HepG2 (cell line): Measurements from ENCODE around the gene CCND1. TPM values are rescaled to one million over a fixed set of nuclear protein-coding genes. Genes with fewer than 3 reads are reported as not detected.

Experiments
- FOXO1 ChIP-seq: sonication (generic); formaldehyde crosslinking; IDR thresholded peaks from 2 replicates; pipeline ENCODE4 v1.4.0; 2020; ENCODE audit warnings: missing genetic modification reagents
- HES4 ChIP-seq: sonication (generic); formaldehyde crosslinking; IDR thresholded peaks from 2 replicates; pipeline ENCODE4 v1.9.0; 2021; ENCODE audit warnings: mild to moderate bottlenecking, missing genetic modification reagents, borderline replicate concordance
- PAWR ChIP-seq: sonication (generic); formaldehyde crosslinking; IDR thresholded peaks from 2 replicates; pipeline ENCODE4 v1.4.0; 2020; ENCODE audit warnings: missing genetic modification reagents, mild to moderate bottlenecking, borderline replicate concordance
- PAXIP1 ChIP-seq: sonication (generic); formaldehyde crosslinking; conservative IDR thresholded peaks from 2 replicates; pipeline ENCODE4 v1.4.0; 2020; ENCODE audit warnings: mild to moderate bottlenecking, missing genetic modification reagents, moderate library complexity
- PRDM10 ChIP-seq: sonication (generic); formaldehyde crosslinking; IDR thresholded peaks from 2 replicates; pipeline ENCODE4 v1.4.0; 2020; ENCODE audit warnings: low read depth, missing genetic modification reagents
- SIX1 ChIP-seq: sonication (generic); formaldehyde crosslinking; IDR thresholded peaks from 2 replicates; pipeline ENCODE4 v1.4.0; 2020; ENCODE audit warnings: missing genetic modification reagents, borderline replicate concordance
- TCF7L2 ChIP-seq: IDR thresholded peaks from 2 replicates; pipeline ENCODE4 v1.6.1; 2011; ENCODE audit warnings: mild to moderate bottlenecking, low read depth, low read length, moderate library complexity
- THYN1 ChIP-seq: sonication (generic); formaldehyde crosslinking; IDR thresholded peaks from 2 replicates; pipeline ENCODE4 v1.8.1; 2023; ENCODE audit warnings: low read depth, mild to moderate bottlenecking, moderate library complexity, missing genetic modification reagents, borderline replicate concordance
- TSC22D2 ChIP-seq: sonication (generic); formaldehyde crosslinking; IDR thresholded peaks from 2 replicates; pipeline ENCODE4 v1.5.1; 2020; ENCODE audit warnings: missing genetic modification reagents, mild to moderate bottlenecking, borderline replicate concordance
- YY1 ChIP-seq: IDR thresholded peaks from 2 replicates; pipeline ENCODE4 v1.6.1; 2011; ENCODE audit warnings: low read length, low read depth, moderate library complexity, mild to moderate bottlenecking; ENCODE audit not compliant: insufficient read depth, insufficient replicate concordance
- ZBTB49 ChIP-seq: sonication (generic); formaldehyde crosslinking; IDR thresholded peaks from 2 replicates; pipeline ENCODE4 v1.4.0; 2020; ENCODE audit warnings: missing genetic modification reagents, borderline replicate concordance
- ZMYM4 ChIP-seq: sonication (generic); formaldehyde crosslinking; IDR thresholded peaks from 2 replicates; pipeline ENCODE4 v1.8.1; 2023; ENCODE audit warnings: mild to moderate bottlenecking, missing genetic modification reagents
- ZNF260 ChIP-seq: sonication (generic); formaldehyde crosslinking; IDR thresholded peaks from 2 replicates; pipeline ENCODE4 v1.4.0; 2020; ENCODE audit warnings: missing genetic modification reagents, low read depth, mild to moderate bottlenecking, borderline replicate concordance
- ZNF280B ChIP-seq: sonication (generic); formaldehyde crosslinking; IDR thresholded peaks from 2 replicates; pipeline ENCODE4 v1.5.0; 2020; ENCODE audit warnings: missing genetic modification reagents, mild to moderate bottlenecking, borderline replicate concordance
- ZNF557 ChIP-seq: sonication (generic); formaldehyde crosslinking; IDR thresholded peaks from 2 replicates; pipeline ENCODE4 v1.4.0; 2020; ENCODE audit warnings: missing genetic modification reagents
- ZSCAN29 ChIP-seq: sonication (generic); formaldehyde crosslinking; conservative IDR thresholded peaks from 2 replicates; pipeline ENCODE4 v1.4.0; 2020; ENCODE audit warnings: mild to moderate bottlenecking, missing genetic modification reagents
- polyA plus RNA-seq, 8 experiments: library from polyadenylated mRNA; depleted of rRNA in 3 of 8; stranded (reverse) in 7 of 8; unstranded in 1 of 8; fragments of >200 nt; fragmentation: Illumina TruSeq in 4 of 8; extraction: Trizol in 4 of 8; gene quantifications; 2 replicates each; pipeline versions ENCODE4 v1.2.1 to v1.2.3, GENCODE V29; 2011 to 2016; ENCODE audit warnings: low read depth in 4 of 8, missing spikeins in 1 of 8, mixed read lengths in 1 of 8; ENCODE audit not compliant: insufficient read depth in 1 of 8
- total RNA-seq, 5 experiments: library from RNA; depleted of rRNA; stranded (reverse); fragments of >200 nt; fragmentation: Illumina TruSeq; extraction: Trizol; gene quantifications; 2 replicates each; pipeline ENCODE4 v1.2.3, GENCODE V29; 2016; ENCODE audit warnings: low read depth in 1 of 5

Gene CCND1
- total and polyA plus RNA-seq, 2 of the 13 experiments (the other 11 are each of a cell fraction or from before 2014, with no cell fraction given) = 107 to 136 TPM

GRCh38 chr11:69654660-69655478 is 13.9 kb downstream of the CCND1 start (continued):
- TF ChIP-seq ZNF557 (CRISPR knock-in tag) = 0 out of 2 replicates have a peak, but pooled peaks have one; percentile 14
- peak; percentile 55 for TF ChIP-seq PRDM10 (CRISPR knock-in tag)
- 0 out of 2 replicates have a peak, but pooled peaks have one; percentile 74 for TF ChIP-seq PAWR (CRISPR knock-in tag)
- TF ChIP-seq PAXIP1 (CRISPR knock-in tag) = peak; percentile 88
- TF ChIP-seq TCF7L2 = no peak
- no peak for TF ChIP-seq ZNF260 (CRISPR knock-in tag)
- TF ChIP-seq THYN1 (CRISPR knock-in tag) = no peak
- no peak for TF ChIP-seq ZNF280B (CRISPR knock-in tag)
- no peak; the same call in 1 of the 2 replicates for TF ChIP-seq SIX1 (CRISPR knock-in tag)
- 0 out of 2 replicates have a peak, but pooled peaks have one; percentile 43 for TF ChIP-seq HES4 (CRISPR knock-in tag)
- no peak for TF ChIP-seq FOXO1 (CRISPR knock-in tag)
- no peak for TF ChIP-seq ZSCAN29 (CRISPR knock-in tag)
- TF ChIP-seq ZMYM4 (CRISPR knock-in tag) = peak; percentile 54; the same call in 1 of the 2 replicates
- no peak for TF ChIP-seq ZBTB49
- peak; percentile 34 for TF ChIP-seq YY1
- peak; percentile 69; the same call in 1 of the 2 replicates for TF ChIP-seq TSC22D2
